ENCODE results near the gene CREBZF.

- TF ChIP-seq, protein P1, sequence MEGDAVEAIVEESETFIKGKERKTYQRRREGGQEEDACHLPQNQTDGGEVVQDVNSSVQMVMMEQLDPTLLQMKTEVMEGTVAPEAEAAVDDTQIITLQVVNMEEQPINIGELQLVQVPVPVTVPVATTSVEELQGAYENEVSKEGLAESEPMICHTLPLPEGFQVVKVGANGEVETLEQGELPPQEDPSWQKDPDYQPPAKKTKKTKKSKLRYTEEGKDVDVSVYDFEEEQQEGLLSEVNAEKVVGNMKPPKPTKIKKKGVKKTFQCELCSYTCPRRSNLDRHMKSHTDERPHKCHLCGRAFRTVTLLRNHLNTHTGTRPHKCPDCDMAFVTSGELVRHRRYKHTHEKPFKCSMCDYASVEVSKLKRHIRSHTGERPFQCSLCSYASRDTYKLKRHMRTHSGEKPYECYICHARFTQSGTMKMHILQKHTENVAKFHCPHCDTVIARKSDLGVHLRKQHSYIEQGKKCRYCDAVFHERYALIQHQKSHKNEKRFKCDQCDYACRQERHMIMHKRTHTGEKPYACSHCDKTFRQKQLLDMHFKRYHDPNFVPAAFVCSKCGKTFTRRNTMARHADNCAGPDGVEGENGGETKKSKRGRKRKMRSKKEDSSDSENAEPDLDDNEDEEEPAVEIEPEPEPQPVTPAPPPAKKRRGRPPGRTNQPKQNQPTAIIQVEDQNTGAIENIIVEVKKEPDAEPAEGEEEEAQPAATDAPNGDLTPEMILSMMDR (IDR thresholded peaks at IDR 0.05; ENCODE audit: poor library complexity), result no peak
- no peak for TF ChIP-seq EZH2phosphoT487 (IDR thresholded peaks at IDR 0.05; ENCODE audit: low read depth, severe bottlenecking, unreplicated experiment)
- no peak for TF ChIP-seq EZH2 (IDR thresholded peaks at IDR 0.05; ENCODE audit: borderline replicate concordance)
Observed at GRCh38 chr11:85709941-85710702, 45.2 kb upstream of the CREBZF start.

Measured in hepatocyte (in vitro differentiated cells).